Heart right ventricle (tissue), 16 donors: ENCODE results near the gene PHLDA3. TPM values are rescaled to one million over a fixed set of nuclear protein-coding genes. Genes with fewer than 3 reads are reported as not detected.

Experiments
- ATAC-seq, 8 donors: fragments of 200-7000 bp; cut with Tn5 transposase; one replicate each; pipeline ENCODE4 v1.9.1; 2020; ENCODE audit warnings: mild to moderate bottlenecking in 8 of 8, moderate library complexity in 8 of 8, moderate number of reproducible peaks in 1 of 8
- DNase-seq, 2 donors: peaks; one replicate each; pipeline ENCODE4 v3.0.0-alpha.2; 2020
- H3K27ac ChIP-seq, 10 donors: fragments of 200-600 bp; sonication (generic) in 2 of 10; one replicate each; pipeline versions ENCODE4 v1.5.0 to v1.8.0; 2020 to 2022; ENCODE audit warnings: mild to moderate bottlenecking in 3 of 10
- H3K27me3 ChIP-seq, 7 donors: fragments of 200-600 bp; one replicate each; pipeline ENCODE4 v1.8.0; 2021 to 2022; ENCODE audit warnings: mild to moderate bottlenecking in 2 of 7
- H3K36me3 ChIP-seq, 9 donors: fragments of 200-600 bp; sonication (generic) in 1 of 9; one replicate each; pipeline versions ENCODE4 v1.5.0 to v1.8.0; 2020 to 2022; ENCODE audit warnings: mild to moderate bottlenecking in 2 of 9
- H3K4me1 ChIP-seq, 9 donors: fragments of 200-600 bp; sonication (generic) in 1 of 9; one replicate each; pipeline versions ENCODE4 v1.5.0 to v1.8.0; 2020 to 2022; ENCODE audit warnings: mild to moderate bottlenecking in 4 of 9
- H3K4me3 ChIP-seq, 10 donors: fragments of 200-600 bp; sonication (generic) in 2 of 10; one replicate each; pipeline versions ENCODE4 v1.5.0 to v1.8.0; 2020 to 2022; ENCODE audit warnings: mild to moderate bottlenecking in 7 of 10, moderate library complexity in 2 of 10
- H3K9me3 ChIP-seq, 11 donors: fragments of 200-600 bp in 10 of 11; sonication (generic) in 2 of 11; one replicate each; pipeline versions ENCODE4 v1.5.0 to v1.8.0; 2013 to 2022; ENCODE audit warnings: mild to moderate bottlenecking in 2 of 11, control low read depth in 1 of 11, moderate library complexity in 1 of 11
- CTCF ChIP-seq, 9 donors: fragments of 200-600 bp; sonication (generic) in 2 of 9; IDR thresholded peaks; one replicate each; pipeline versions ENCODE4 v1.5.0 to v1.8.0; 2021 to 2022; ENCODE audit warnings: antibody characterized with exemption in 9 of 9, mild to moderate bottlenecking in 5 of 9, moderate library complexity in 1 of 9
- WGBS, 2 donors: extraction: QIAGEN DNeasy Blood & Tissue Kit; methylation state at CpG; one replicate each; pipeline ENCODE4 v1.1.7; 2013; ENCODE audit warnings: inconsistent platforms in 1 of 2; 5-methylcytosine and 5-hydroxymethylcytosine counted together
- intact Hi-C, 10 donors: fragments of 100-400 bp; cut with DNase I; formaldehyde crosslinking; loops; one replicate each; pipeline versions ENCODE4 v1.11.1 to v1.14.2; 2022
- polyA plus RNA-seq, 2 donors: library from polyadenylated mRNA; stranded (reverse); fragments of 200-250 nt; gene quantifications; one replicate each; pipeline ENCODE4 v1.2.3, GENCODE V29; 2013
- total RNA-seq, 10 donors: library from RNA; stranded (reverse); fragmentation: NEBNext Ultra II Directional in 3 of 10; extraction: Animal tissue kit (Norgen Biotek cat#: 25700) in 3 of 10; gene quantifications; one replicate each; pipeline versions ENCODE4 v1.2.1 to v1.2.4, GENCODE V29; 2021 to 2023
- donor health status: Arrhythmogenic right ventricular cardiomyopathy.
- donor health status: ischemic (EF 13 %, LVEDD 7.1; RV severe dilation, severe dysfunction).
- donor health status: healthy with polysubstance abuse.
- donor health status: DM: no; HTN: yes; CAD: no.
- donor health status: DM: no; HTN: no; CAD: no.
- donor health status: ischemic (EF 25% LVEDD 6.9; RV normal size, moderate dysfunction).
- donor health status: ischemic (EF 25% LVEDD 5.7; RV mildly dilated, moderate dysfunction).
- donor health status: healthy.
- donor health status: DM: yes; HTN: yes; CAD: no.
- donor health status: Ischemic cardiomyopathy.
- donor health status: ischemic (EF 35%, LVEDD 5.7; RV mildly dilated, moderate dysfunction).
- donor health status: nonischemic (EF 11% LVEDD 7.7; RV severe dilation, severe dysfunction).
- donor health status: DM: yes; HTN: yes; CAD: no.
- donor health status: PGD.
- donor health status: ischemic (EF 29% LVEDD 5.4; RV normal size, mild dysfunction).
- donor health status: nonischemic (EF 23%, LVEDD 6.1; RV moderate dilation, normal function).

PHLDA3 gene
- total and polyA plus RNA-seq, 12 donors, result 14.4 to 40.0 (median 23.6) TPM

GRCh38 chr1:201421041-201421440 lies 47.9 kb downstream of the PHLDA3 start:
- peak in 3 of 8 donors; percentile 8 to 23 (median 18) for ATAC-seq
- intact Hi-C loops, result no loop called here
- Histone ChIP-seq H3K4me1 (peaks cover 0 to 29% (median 4%) of the 10 kb centered on the region in 9 donors), H3K27me3 (no peaks in the 10 kb centered on the region), H3K9me3 (peaks cover 0 to 5% (median 0%) of the 10 kb centered on the region in 11 donors), H3K4me3 (peak overlapping the region in 2 of 10 donors; percentile 6 to 8), H3K27ac (peak overlapping the region in 2 of 10 donors; percentile 34 to 46), H3K36me3 (no peaks in the 10 kb centered on the region)
- 42 to 51% methylated on average over 8 of the region's 8 CpGs for WGBS, 2 donors
- no peak for TF ChIP-seq CTCF (IDR thresholded peaks at IDR 0.05)
- DNase-seq, result no peak

GRCh38 chr1:201420608-201421002 lies 48.4 kb downstream of the PHLDA3 start:
- no peak for TF ChIP-seq CTCF (IDR thresholded peaks at IDR 0.05)
- DNase-seq, result no peak
- Histone ChIP-seq H3K27me3 (no peaks in the 10 kb centered on the region), H3K9me3 (peaks cover 0 to 5% (median 0%) of the 10 kb centered on the region in 11 donors), H3K27ac (peak overlapping the region in 2 of 10 donors; percentile 34 to 46), H3K36me3 (no peaks in the 10 kb centered on the region), H3K4me1 (peaks cover 0 to 25% (median 4%) of the 10 kb centered on the region in 9 donors), H3K4me3 (peak overlapping the region in 2 of 10 donors; percentile 6 to 8)
- intact Hi-C loops, result no loop called here
- WGBS, 2 donors, result 44 to 69% methylated on average over 7 of the region's 7 CpGs
- peak in 4 of 8 donors; percentile 1 to 9 (median 6) for ATAC-seq

- H3K27me3 ChIP-seq, result no peaks in the 10 kb centered on the region
- no peak for DNase-seq
These were observed 49.0 kb downstream of the PHLDA3 start for GRCh38 chr1:201419746-201420607.

More at GRCh38 chr1:201419746-201420607, 49.0 kb downstream of the PHLDA3 start:
- no peak for TF ChIP-seq CTCF (IDR thresholded peaks at IDR 0.05)
- Histone ChIP-seq H3K36me3 (no peaks in the 10 kb centered on the region), H3K4me1 (peaks cover 0 to 25% (median 4%) of the 10 kb centered on the region in 9 donors), H3K9me3 (peaks cover 0 to 5% (median 0%) of the 10 kb centered on the region in 11 donors), H3K4me3 (peak overlapping the region in 1 of 10 donors; percentile 6), H3K27ac (peak overlapping the region in 2 of 10 donors; percentile 19 to 46)
- WGBS, 2 donors, result 46 to 56% methylated on average over 12 of the region's 12 CpGs
- intact Hi-C loops, result no loop called here
- peak in 5 of 8 donors; percentile 28 to 75 (median 65) for ATAC-seq
